Stimulated activated CD8-positive, alpha-beta memory T cell treated with anti-CD3 and anti-CD28 coated beads, Interleukin-2, amount 100 ng/mL, for 1 hour (primary cell): ENCODE measurements around the gene IKZF1.

Source experiments
- DNase-seq, 2 donors: peaks; one replicate each; pipeline ENCODE4 v3.0.0-alpha.2; 2020; ENCODE audit warnings: low read depth in 2 of 2

The IKZF1 gene

GRCh38 chr7:50376056-50376820, 71.7 kb downstream of the IKZF1 start:
- no peak for DNase-seq

- DNase-seq, result no peak
Observed at GRCh38 chr7:50377356-50377755, 72.8 kb downstream of the IKZF1 start.

GRCh38 chr7:50379082-50379481, 74.6 kb downstream of the IKZF1 start:
- no peak for DNase-seq

GRCh38 chr7:50379539-50379938, 75.0 kb downstream of the IKZF1 start:
- DNase-seq, result no peak

GRCh38 chr7:50382455-50382854, 77.9 kb downstream of the IKZF1 start:
- DNase-seq, result no peak

- DNase-seq, result no peak
Observed at GRCh38 chr7:50387351-50387750, 82.8 kb downstream of the IKZF1 start.

- DNase-seq, result no peak
Observed at GRCh38 chr7:50389961-50390360, 85.4 kb downstream of the IKZF1 start.

- DNase-seq, result no peak
Observed at GRCh38 chr7:50391386-50391785, 86.9 kb downstream of the IKZF1 start.

- DNase-seq, result peak in 1 of 2 donors; percentile 25
Observed at GRCh38 chr7:50393076-50393475, 88.6 kb downstream of the IKZF1 start.

- DNase-seq, result peak in 1 of 2 donors; percentile 41
Observed at GRCh38 chr7:50393547-50394252, 89.2 kb downstream of the IKZF1 start.

GRCh38 chr7:50394315-50394714, 89.8 kb downstream of the IKZF1 start:
- DNase-seq, result no peak

- DNase-seq, result no peak
Observed at GRCh38 chr7:50396856-50397255, 92.3 kb downstream of the IKZF1 start.

GRCh38 chr7:50397320-50397970, 92.9 kb downstream of the IKZF1 start:
- DNase-seq, result no peak

GRCh38 chr7:50397971-50398324, 93.4 kb downstream of the IKZF1 start:
- no peak for DNase-seq

GRCh38 chr7:50399206-50399605, 94.7 kb downstream of the IKZF1 start:
- no peak for DNase-seq

GRCh38 chr7:50399635-50400034, 95.1 kb downstream of the IKZF1 start:
- no peak for DNase-seq

- DNase-seq, result no peak
Observed at GRCh38 chr7:50400114-50400513, 95.6 kb downstream of the IKZF1 start.

GRCh38 chr7:50404392-50404791, 99.9 kb downstream of the IKZF1 start:
- DNase-seq, result no peak

GRCh38 chr7:50405221-50405620, 100.7 kb downstream of the IKZF1 start:
- DNase-seq, result no peak

- DNase-seq, result no peak
Observed at GRCh38 chr7:50406935-50407334, 102.4 kb downstream of the IKZF1 start.

GRCh38 chr7:50409856-50410745, 105.6 kb downstream of the IKZF1 start:
- no peak for DNase-seq

GRCh38 chr7:50411332-50411731, 106.8 kb downstream of the IKZF1 start:
- DNase-seq, result no peak
